IMR-90 (cell line): ENCODE results near the gene NPY4R.
"Not testable (repeated sequence)": the region's sequence is repeated elsewhere in the genome, so short reads cannot be mapped to it uniquely, and the experiment has no call there.

ENCODE experiments used
- CTCF ChIP-seq: conservative IDR thresholded peaks from 2 replicates; pipeline ENCODE4 v1.5.1; 2012; ENCODE audit warnings: mild to moderate bottlenecking, low read depth, low read length, improper control_type of control experiment
- FOS ChIP-seq: fragments of 150-350 bp; IDR thresholded peaks from 2 replicates; pipeline ENCODE4 v1.6.1; 2016; ENCODE audit warnings: low read depth, low read length
- MXI1 ChIP-seq: IDR thresholded peaks from 2 replicates; pipeline ENCODE4 v1.6.1; 2012; ENCODE audit warnings: low read depth, mild to moderate bottlenecking, low read length, moderate library complexity, borderline replicate concordance
- POLR2A ChIP-seq: IDR thresholded peaks from 2 replicates; pipeline ENCODE4 v1.6.1; 2012; ENCODE audit warnings: mild to moderate bottlenecking, low read depth, low read length
- RAD21 ChIP-seq: IDR thresholded peaks from 2 replicates; pipeline ENCODE4 v1.6.1; 2012; ENCODE audit warnings: low read length, improper control_type of control experiment

- not testable (repeated sequence) for TF ChIP-seq CTCF, POLR2A, RAD21, MXI1, FOS
Observed at GRCh38 chr10:46445389-46446122, 20.2 kb downstream of the NPY4R start.
